GM19463 (cell line): ENCODE data around the gene LYPD6B.
"Not testable (repeated sequence)": the region's sequence is repeated elsewhere in the genome, so short reads cannot be mapped to it uniquely, and the experiment has no call there.

Experiments used
- ATAC-seq: cut with Tn5 transposase; IDR thresholded peaks from one replicate; pipeline ENCODE4 v1.9.1; 2021; ENCODE audit warnings: mild to moderate bottlenecking, moderate library complexity; ENCODE audit not compliant: unreplicated experiment

The LYPD6B gene

GRCh38 chr2:149185942-149186490 is 147.5 kb downstream of the LYPD6B start:
- ATAC-seq = no peak

GRCh38 chr2:149187057-149187456 is 148.6 kb downstream of the LYPD6B start:
- ATAC-seq = no peak

GRCh38 chr2:149188291-149188690 is 149.8 kb downstream of the LYPD6B start:
- no peak for ATAC-seq

- ATAC-seq = no peak
Measured at GRCh38 chr2:149189769-149190168, 151.3 kb downstream of the LYPD6B start.

GRCh38 chr2:149191915-149192314 is 153.4 kb downstream of the LYPD6B start:
- ATAC-seq = no peak

GRCh38 chr2:149192427-149192826 is 153.9 kb downstream of the LYPD6B start:
- no peak for ATAC-seq

- ATAC-seq = no peak
Measured at GRCh38 chr2:149200109-149200520, 161.6 kb downstream of the LYPD6B start.

- ATAC-seq = no peak
Measured at GRCh38 chr2:149204686-149205085, 166.2 kb downstream of the LYPD6B start.

- no peak for ATAC-seq
Measured at GRCh38 chr2:149205143-149205542, 166.6 kb downstream of the LYPD6B start.

- ATAC-seq = no peak
Measured at GRCh38 chr2:149213764-149214493, 175.4 kb downstream of the LYPD6B start.

GRCh38 chr2:149218497-149218896 is 180.0 kb downstream of the LYPD6B start:
- peak; percentile 50 for ATAC-seq

GRCh38 chr2:149219856-149220255 is 181.4 kb downstream of the LYPD6B start:
- ATAC-seq = no peak

GRCh38 chr2:149221002-149221401 is 182.5 kb downstream of the LYPD6B start:
- ATAC-seq = no peak

- no peak for ATAC-seq
Measured at GRCh38 chr2:149221898-149222297, 183.4 kb downstream of the LYPD6B start.

GRCh38 chr2:149223472-149224095 is 185.1 kb downstream of the LYPD6B start:
- no peak for ATAC-seq

- ATAC-seq = no peak
Measured at GRCh38 chr2:149224543-149224942, 186.0 kb downstream of the LYPD6B start.

GRCh38 chr2:149225446-149225845 is 186.9 kb downstream of the LYPD6B start:
- ATAC-seq = no peak

GRCh38 chr2:149226790-149227189 is 188.3 kb downstream of the LYPD6B start:
- ATAC-seq = no peak

GRCh38 chr2:149235816-149236375 is 197.4 kb downstream of the LYPD6B start:
- no peak for ATAC-seq

- ATAC-seq = no peak
Measured at GRCh38 chr2:149236410-149236809, 197.9 kb downstream of the LYPD6B start.

GRCh38 chr2:149246186-149246585 is 207.7 kb downstream of the LYPD6B start:
- ATAC-seq = no peak

GRCh38 chr2:149251436-149251835 is 212.9 kb downstream of the LYPD6B start:
- ATAC-seq = not testable (repeated sequence)
